Right renal cortex interstitium (tissue), 3 donors: ENCODE data around the gene MYLK4. TPM values are rescaled to one million over a fixed set of nuclear protein-coding genes. Genes with fewer than 3 reads are reported as not detected.

Experiments used
- DNase-seq, 3 donors: peaks; one replicate each; pipeline ENCODE4 v3.0.0-alpha.2; 2013; ENCODE audit warnings: low read depth in 3 of 3, low spot score in 2 of 3
- polyA plus RNA-seq, 3 donors: library from polyadenylated mRNA; unstranded; fragments of 120-200 nt; gene quantifications; one replicate each; pipeline ENCODE4 v1.2.1, GENCODE V29; 2013; ENCODE audit not compliant: insufficient read length in 3 of 3

The MYLK4 gene
- polyA plus RNA-seq, 3 donors, result 0.96 to 1.7 (median 1.3) TPM

DNA sequence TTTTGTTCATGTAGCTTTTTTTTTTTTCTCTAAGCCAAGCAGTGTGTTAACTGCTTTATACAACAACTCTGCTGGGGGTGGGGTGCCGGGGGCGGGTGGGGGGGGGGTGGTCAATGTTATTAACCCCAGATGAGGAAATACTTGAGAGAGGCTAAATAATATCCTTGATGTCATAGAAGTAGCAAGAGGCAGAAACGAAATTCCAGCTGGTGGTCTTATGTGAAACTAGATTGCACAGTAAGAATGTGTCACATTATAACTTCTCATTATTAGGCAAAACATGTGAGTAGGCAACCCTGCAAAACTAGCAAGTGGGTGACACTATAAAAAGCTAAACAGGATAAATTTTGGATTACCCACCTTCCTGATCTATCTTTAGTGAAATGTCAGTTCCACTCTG, 12.8 kb downstream of the MYLK4 start:
- no peak for DNase-seq

DNA sequence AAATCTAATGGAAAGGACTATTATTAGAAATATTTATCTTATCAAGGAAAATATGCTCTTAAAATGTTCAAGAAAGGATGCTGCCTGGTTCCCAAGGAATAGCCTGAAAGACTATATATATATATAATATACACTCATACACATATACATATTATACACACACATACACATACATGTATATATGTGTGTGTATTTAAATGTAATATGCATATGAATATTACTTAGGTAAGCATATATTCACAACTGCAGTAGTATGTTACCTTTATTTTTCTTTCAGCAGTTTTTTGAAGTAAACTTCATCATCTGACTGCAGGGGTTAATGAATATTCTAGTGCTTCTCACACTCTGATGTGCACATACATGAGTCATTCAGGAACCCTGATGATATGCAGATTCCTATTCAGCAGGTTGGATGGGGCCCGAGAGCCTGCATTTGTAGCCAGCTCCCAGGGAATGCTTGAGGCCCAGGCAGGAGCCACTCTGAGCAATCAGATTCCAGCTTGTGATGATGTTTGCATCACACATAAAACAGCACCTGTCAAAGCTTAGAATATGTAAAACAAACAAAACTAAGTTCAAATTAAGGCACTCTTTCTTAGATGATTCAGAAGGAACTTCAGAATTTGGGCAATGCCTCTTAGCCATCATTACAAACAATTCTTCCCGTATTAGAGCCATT, 16.1 kb downstream of the MYLK4 start:
- DNase-seq, result no peak

DNA sequence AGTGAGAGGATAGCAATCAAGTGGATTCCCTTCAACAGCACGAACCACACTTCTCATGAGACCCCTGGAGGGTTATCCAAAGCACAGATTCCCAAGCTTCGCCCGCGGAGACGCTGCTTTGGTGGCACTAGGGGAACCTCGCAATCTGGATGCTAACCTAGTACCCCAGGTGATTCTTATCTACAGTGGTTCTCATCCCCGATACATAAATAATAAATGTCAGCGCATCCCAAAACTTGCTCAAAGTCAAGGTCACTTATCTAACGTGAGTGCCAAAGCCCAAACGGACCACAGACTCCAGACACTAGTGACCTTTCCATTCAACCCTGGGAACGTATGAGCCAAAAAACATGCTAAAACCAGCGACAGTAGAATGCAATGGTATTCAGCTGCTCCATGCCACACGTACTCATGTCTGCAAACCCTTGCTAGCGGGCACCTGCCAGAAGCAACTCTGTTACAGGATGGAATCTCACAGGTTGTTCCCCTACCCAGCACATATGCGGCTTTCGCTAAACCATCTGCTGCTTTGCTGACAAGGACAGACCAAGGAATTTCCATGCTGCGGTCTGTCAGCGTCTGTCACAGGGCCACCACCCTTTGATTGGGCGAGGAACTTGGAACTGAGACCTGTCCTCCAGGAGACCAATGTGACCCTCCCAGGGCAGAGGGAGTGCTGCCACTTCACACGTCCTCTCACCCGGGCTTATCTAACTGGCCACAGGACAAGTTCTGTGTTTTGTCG, 16.8 kb downstream of the MYLK4 start:
- no peak for DNase-seq

DNA sequence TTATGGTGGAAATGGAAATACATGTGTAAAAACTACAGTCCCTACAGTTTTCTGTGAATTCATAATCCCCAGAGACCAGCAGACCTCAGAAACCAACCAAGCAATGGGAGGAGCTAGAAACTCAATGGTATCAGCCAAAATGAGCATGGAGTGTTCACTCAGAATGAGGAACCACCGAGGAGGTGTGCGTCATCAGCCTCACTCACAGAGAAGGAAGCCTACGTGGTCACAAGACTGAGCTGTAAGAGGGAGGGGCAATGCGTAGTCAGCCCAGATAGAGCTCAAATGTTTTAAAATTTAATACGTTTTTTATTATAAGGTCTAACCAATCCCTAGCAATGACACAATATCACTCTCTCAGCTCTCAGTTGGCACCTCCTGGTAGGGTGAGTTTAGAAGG, 17.4 kb downstream of the MYLK4 start:
- DNase-seq, result no peak

DNA sequence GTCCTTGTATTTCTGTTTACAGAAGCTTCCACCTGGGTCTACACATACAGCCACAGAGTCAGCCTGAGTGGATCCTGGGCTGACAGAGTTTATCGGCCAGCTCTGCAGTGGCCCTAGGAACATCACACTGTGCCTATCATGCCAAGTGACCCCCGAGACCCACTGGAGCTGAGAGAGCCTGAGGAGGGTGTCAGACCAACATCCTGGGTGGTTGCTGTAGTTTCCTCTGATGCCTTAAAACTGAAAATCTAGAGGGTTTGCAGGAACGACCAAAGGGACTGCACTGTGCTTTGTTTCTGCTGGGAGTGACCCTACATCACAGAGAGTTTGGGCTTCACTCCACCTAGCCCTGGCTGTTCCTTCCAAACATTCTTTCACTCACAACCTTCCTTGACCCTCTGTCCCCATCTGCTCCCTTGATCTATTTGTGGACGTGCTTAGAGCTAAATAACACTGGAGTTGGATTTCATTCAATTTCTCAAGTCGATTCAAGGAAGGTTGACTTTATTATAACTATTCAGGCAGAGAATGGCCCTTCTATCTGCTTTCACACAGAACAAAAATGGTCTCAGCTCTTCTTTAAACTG, 18.1 kb downstream of the MYLK4 start:
- DNase-seq, result no peak

DNA sequence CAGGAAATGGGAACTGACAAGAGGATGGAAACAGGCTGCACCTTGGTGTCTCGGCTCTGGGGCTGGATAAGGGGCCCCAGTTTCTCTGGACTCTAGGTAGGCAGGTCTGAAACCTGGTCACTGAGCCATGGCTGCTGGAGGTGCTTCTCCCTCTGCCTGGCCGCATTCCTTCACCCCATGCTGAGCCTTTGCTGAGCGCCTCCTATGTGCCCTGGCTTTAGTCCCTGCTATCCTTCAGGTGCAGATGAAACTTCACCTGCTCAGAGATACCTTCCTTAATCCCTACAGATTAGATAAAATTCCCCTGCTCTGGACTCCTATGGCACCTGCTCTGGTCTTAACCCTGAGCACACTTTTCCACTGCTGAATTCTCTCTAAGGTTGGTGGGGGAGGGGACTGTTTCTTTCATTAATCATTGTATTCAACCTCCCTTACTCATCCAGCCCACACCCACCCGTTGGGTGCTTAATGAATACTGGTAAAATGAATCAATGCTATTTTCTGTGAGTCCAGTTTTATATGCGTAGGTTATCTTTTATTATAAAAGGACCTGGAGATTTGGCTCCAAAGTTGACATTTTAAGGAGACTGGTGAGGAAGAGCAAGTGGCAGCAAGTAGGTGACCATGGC, 19.3 kb downstream of the MYLK4 start:
- DNase-seq, result no peak

DNA sequence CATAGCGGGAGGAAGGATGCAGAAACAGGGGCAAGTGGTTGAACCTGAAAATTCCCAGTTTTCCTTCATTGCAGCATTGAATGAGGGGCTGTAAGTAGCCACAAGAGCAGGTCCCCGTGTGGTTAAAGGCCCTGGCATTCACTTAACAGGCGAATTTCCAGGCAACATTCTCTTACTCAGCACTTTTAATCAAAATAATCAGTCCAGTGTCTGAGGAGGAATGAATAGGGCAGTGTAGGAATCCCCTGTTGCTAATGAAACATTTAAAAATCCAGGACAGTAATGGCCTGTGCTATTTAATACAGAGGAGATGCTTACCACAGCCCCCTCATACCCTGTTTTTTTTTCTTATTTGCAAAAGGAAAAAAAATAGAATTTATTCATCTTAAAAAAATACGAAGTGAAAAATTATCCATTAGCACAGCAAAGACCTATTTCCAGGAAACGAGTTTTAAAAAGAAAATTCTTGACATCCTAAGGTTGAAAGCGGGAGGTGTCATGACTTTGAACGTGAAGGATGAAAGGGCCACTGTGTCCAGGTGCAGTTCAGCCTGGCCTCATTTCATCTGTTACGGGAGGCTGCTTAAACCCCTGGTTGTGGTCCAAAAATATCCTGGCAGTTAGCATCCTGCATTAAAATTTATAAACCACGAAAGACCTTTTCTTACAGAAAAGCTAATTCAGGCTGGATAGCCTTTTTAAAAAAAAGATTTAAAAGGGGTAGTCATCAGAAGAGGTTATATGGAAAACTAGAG, 20.2 kb downstream of the MYLK4 start:
- DNase-seq, result no peak

DNA sequence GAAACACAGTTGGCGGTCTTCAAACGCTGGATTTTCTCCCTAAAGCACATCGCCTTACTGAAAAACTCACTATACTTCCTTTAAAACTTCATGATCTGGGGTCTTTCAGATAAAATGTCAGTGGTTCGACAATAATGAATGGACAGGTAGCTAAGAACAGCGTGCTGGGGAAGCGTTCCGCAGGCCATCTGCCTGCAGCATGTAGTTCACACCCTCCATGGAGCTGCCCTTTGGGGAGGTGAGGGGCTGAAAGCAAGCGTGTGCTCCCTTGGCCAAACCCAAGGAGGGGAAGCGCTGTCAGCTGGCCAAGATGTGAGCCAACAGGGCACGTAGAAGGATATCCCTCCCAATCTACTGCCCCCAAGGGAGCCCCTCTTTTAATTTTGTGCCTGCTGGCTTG, 20.8 kb downstream of the MYLK4 start:
- DNase-seq, result no peak

DNA sequence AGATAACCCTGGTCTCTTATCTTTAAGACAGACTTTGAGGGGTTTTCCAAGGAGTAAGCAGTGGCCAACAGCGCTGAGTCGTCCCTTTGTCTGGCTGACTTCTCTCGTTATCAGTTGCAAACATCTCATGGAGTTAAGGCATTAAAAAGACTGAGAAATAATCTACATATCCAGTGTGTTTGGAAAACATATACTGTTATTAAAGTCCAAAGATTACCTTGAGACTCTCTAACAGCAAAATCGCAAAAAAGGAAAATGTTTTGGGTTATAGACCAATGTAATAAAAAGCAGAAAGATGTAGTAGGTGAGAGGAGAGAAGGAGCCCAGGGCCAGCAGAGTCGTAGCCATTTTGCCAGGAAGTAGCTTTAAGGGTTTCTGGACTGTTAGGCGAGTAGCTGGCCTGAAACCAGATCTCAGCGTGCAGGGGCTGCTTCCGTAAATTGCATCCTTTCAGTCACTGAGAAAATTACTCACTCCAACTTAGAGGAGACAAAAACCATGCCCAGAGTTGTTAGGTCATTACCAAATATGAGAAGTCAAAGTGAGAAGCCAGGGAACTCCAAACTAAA, 24.6 kb downstream of the MYLK4 start:
- DNase-seq, result no peak

DNA sequence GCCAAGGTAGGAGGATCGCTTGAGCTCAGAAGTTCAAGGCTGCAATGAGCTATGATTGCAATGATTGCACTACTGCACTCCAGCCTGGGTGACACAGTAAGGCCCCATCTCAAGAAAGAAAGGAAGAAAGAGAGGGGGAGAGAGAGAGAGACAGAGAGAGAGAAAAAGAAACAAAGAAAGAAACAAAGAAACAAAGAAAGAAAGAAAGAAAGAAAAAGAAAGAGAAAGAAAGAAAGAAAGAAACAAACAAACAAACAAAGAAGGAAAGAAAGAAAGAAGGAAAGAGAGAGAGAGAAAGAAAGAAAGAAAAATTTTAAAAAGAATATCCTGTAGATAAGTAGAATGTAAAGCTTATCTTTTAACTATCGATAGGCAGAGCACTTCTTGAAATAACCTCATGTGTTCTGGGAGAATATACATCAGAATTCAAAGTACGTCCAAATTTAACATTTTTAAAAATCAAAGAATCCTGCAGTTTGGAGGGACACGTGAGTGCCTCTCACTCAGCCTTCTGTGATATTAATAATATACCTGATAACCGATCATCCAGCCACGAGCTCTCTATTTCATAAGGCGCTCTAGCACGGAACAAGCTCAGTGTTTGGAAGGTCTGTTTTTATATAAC, 25.2 kb downstream of the MYLK4 start:
- DNase-seq, result no peak

DNA sequence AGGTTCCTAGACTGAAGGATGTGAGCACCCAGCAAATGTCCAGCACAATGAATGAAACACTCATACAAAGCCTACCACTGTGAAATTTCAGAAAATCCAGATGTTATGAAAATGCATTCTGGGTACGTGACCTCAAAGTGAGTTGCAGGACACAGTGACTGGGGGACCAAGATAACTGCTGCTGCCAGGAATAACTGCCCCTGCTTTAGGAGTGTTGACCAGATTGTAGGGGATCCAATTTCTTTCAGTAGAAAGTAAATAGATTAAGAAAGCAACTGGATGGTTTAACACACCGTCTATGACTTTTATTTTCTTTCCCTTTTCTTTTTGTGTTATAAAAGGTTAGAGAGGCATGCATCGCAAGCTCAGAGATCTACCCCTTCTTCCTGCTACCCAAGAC, 29.5 kb downstream of the MYLK4 start:
- no peak for DNase-seq

DNA sequence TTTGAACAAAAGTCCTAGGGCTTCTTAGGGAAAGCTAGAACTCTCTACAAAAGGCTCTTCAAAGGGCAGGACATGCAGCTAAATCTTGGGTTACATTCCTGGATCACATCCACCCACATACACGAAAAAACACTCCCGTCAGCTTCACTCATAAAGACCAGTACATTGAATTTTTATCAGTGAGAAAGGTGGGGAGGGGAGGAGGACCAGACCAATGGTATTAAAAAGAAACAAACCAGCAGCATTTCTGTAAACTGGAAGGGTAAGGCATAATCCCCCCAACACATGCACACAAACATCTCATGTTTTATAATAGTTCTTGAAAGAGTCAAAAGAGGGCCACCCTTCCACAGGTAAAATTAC, 31.6 kb downstream of the MYLK4 start:
- no peak for DNase-seq

DNA sequence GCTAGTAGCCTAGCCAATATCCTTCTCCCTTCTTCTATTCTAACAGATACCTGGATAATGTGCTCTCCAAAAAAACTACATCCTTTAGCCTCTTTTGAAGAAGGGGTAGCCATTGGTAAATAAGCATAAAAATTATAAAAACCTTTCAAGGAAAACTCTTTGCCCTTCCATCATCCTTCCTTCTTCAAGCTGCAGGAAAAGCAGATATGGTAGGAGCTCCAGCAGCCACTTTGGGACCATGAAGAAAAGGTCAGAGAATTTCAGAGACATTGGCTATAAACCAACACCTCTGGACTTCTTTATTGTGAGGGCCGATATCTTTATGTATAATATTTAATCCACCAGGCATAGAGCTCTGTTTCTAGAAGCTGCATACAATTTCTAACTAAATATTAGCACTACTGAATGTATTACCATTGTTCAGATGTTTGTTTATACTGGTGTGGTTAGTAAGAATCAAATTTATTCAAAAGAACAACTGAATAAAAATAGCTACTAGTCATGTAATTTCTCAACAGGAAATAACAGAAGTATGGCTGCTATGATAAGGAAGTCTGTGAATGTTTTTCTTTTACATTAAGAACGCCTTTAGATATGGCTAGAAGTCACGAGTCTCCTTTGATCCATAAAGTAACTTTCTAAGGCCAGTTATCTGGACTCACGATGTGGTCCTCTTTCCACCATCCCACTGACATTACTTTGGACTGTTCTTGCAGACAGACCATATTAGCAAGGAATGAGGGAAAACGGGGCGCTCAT, 32.2 kb downstream of the MYLK4 start:
- DNase-seq, result no peak

DNA sequence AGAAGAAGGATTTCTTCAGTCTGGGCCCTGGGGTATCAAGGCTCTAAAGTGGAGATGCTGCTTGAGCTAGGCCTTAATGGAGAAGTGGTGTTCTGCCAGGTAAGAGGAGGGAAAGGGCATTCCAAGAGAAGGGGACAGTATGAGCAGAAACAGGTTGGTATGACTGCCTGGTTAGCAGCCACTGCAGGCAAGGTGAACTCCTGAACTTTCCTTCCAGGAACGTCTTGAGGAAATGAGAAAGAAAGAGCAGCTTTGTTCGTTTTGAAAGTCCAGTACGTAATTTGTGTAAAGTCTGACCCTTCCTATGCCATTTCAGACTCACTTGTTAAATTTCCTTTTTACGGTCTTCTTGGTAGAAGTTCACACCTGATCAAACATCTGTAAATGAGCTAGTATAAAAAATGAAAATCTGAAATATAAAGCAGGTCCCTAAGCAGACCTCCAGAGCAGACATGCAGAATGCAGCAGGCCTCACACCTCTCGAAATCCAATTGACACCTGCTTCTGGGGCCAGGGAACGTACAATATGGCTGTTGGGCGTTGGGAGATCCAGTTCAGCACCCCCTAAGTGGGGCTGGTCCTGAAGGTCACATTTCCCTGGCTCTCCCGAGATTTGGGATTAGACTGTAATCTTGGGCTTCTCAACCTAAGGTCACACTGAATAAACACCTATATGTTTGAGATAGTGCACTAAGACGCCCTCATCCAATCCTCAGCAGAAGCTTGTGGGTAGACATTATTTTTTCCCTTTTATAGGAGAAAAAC, 33.6 kb downstream of the MYLK4 start:
- no peak for DNase-seq

DNA sequence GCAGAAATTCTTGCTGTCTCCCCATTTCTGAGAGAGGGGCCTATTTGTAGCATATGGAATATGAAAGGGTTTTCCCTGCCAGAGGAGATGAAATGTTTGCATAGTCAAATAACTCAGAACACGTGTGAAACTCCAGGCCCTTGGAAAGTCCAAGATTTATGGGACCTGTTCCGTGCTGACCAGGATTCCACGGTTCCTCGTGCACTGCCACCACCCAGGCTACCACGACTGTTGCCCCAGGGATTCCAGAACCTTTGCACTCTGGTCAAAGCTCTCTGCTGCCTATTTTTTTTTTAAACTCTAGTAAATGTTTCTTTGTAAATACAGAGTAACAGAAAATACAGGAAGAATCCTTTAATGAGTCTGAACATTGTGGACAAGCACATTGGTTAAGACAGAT, 35.0 kb downstream of the MYLK4 start:
- no peak for DNase-seq

DNA sequence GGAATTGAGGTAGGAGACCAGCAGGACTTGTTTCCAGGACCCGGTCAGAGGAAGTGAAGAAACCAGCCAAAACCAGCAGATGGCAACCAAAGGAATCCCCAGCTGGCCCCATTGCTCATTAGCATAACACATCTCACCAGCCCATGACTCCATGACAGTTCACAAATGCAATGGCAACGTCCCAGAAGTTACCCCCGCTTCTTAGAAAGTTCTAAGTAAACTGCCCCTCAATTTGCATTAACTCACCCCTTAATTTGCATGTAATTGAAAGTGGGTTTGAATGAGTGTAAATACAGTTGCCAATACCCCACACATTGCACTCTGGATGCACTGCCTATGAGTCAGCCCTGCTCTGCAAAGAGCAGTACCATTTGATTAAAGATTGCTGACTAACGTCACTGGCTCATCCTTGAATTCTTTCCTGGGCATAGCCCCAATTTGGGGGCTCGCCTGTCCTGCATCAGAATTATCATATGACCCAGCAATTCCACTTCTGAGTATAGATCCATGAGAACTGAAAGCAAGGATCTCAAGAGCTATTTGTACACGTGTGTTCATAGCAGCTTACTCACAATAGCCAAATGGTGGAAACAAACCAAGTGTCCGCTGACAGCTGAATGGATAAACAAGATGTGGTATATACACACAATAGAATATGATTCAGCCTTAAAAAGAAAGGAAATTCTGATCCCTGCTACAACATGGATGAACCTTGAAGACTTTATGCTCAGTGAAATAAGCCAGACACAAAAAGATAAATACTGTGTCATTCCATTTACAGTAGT, 36.4 kb downstream of the MYLK4 start:
- DNase-seq, result no peak

DNA sequence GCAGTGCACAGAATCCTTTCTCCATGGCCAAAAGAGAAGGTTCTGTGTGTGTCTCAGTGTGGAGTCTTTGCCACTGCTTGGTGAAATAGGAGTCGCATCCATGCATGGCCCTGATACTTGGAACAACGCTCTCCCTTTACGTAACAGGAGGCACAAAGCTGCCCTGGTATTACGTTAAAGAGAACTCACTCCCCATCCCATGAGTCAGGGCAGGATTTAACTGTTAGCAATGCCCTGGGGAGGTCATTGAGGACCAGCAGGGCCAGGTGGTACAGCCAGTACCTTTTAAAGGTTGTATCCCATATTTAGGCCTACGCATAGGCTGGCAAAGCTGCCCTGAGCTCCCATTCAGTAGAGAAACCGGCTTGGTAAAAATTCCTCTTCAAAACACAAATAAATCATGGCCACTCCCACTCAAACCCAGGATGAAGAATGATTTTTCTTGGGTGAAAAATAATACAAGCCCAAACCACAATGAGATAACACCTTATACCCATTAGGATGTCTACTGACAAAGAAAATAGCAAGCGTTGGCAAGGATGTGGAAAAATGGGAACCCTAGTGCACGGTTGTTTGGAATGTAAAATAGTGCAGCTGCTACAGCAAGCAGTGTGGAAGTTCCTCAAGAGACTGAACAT, 37.1 kb downstream of the MYLK4 start:
- DNase-seq, result no peak

DNA sequence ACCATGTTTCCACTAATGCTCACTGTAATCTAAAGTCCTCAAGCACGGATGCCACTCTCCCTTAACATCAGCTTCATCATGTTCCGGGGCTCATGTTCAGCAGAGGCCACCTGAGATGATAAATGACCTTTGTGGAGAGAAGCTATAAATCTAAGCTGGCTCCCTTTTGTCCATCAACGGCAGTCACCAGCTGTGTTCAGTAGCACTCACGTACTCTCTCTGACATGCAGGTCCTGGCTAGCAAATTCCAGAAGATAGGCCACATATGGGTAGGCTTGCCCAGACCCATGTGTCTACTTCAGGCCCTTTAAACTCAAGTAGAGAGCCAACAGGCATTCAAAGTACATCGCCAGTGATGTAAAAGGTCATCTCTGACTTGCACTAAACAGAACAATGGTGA, 38.6 kb downstream of the MYLK4 start:
- no peak for DNase-seq
